ENCODE results near the gene GPBAR1.

The GPBAR1 gene

GRCh38 chr2:218266316-218266979, 5.6 kb downstream of the GPBAR1 start:
- Histone ChIP-seq H3K36me3 (replicated peaks; ENCODE audit: insufficient read depth, low read length) (no peaks in the 10 kb centered on the region), H3K9ac (ENCODE audit: low read length) (no peak overlapping the region)

GRCh38 chr2:218267259-218267658, 6.4 kb downstream of the GPBAR1 start:
- Histone ChIP-seq H3K27me3 (replicated peaks; ENCODE audit: insufficient read depth, low read length) (no peaks in the 10 kb centered on the region), H3K4me2 (ENCODE audit: low read depth, low read length) (no peak overlapping the region), H3K9me2 (replicated peaks; ENCODE audit: insufficient read depth, low read length) (no peaks in the 10 kb centered on the region), H2AFZ (ENCODE audit: low read length) (no peak overlapping the region), H3F3A (ENCODE audit: insufficient read depth, low read length) (no peaks in the 10 kb centered on the region), H4K20me1 (ENCODE audit: insufficient read depth, low read length) (no peaks in the 10 kb centered on the region), H3K36me3 (replicated peaks; ENCODE audit: insufficient read depth, low read length) (no peaks in the 10 kb centered on the region), H3K4me3 (ENCODE audit: low read length) (no peak overlapping the region), H3K9ac (ENCODE audit: low read length) (no peak overlapping the region), H3K79me2 (ENCODE audit: low read length) (peaks cover 38% of the 10 kb centered on the region), H3K27ac (ENCODE audit: low read length) (no peak overlapping the region), H3K9me3 (replicated peaks; ENCODE audit: insufficient read depth, low read length) (no peaks in the 10 kb centered on the region), H3K4me1 (ENCODE audit: low read length) (peaks cover 6% of the 10 kb centered on the region; the same call in 1 of the 2 replicates)
- TF ChIP-seq EZH2 (optimal IDR thresholded peaks at IDR 0.05; ENCODE audit: low read depth, low read length) (no peak), EZH2phosphoT487 (IDR thresholded peaks at IDR 0.05; ENCODE audit: low read length) (no peak)
- no peak for DNase-seq

More at GRCh38 chr2:218266316-218266979, 5.6 kb downstream of the GPBAR1 start:
- no peaks in the 10 kb centered on the region for H3K9me3 ChIP-seq (replicated peaks; ENCODE audit: insufficient read depth, low read length)
- no peaks in the 10 kb centered on the region for H4K20me1 ChIP-seq (ENCODE audit: insufficient read depth, low read length)
- peaks cover 9% of the 10 kb centered on the region; the same call in 1 of the 2 replicates for H3K4me1 ChIP-seq (ENCODE audit: low read length)
- H3K79me2 ChIP-seq (ENCODE audit: low read length) = peaks cover 30% of the 10 kb centered on the region
- no peaks in the 10 kb centered on the region for H3K27me3 ChIP-seq (replicated peaks; ENCODE audit: insufficient read depth, low read length)
- no peak overlapping the region for H2AFZ ChIP-seq (ENCODE audit: low read length)
- no peaks in the 10 kb centered on the region for H3K9me2 ChIP-seq (replicated peaks; ENCODE audit: insufficient read depth, low read length)
- H3K27ac ChIP-seq (ENCODE audit: low read length) = no peak overlapping the region
- H3F3A ChIP-seq (ENCODE audit: insufficient read depth, low read length) = no peaks in the 10 kb centered on the region
- no peak for DNase-seq
- H3K4me2 ChIP-seq (ENCODE audit: low read depth, low read length) = no peak overlapping the region
- no peak overlapping the region for H3K4me3 ChIP-seq (ENCODE audit: low read length)
- no peak for TF ChIP-seq EZH2phosphoT487 (IDR thresholded peaks at IDR 0.05; ENCODE audit: low read length)
- no peak for TF ChIP-seq EZH2 (optimal IDR thresholded peaks at IDR 0.05; ENCODE audit: low read depth, low read length)
- no peak for TF ChIP-seq CTCF (IDR thresholded peaks at IDR 0.05; ENCODE audit: low read length)

GRCh38 chr2:218269900-218270720, 9.3 kb downstream of the GPBAR1 start, which contains the start of the genes AAMP and PNKD:
Gene AAMP (minus strand): TSS chr2:218270137. CDS start chr2:218270086, 51 bp downstream.
Gene PNKD (plus strand): TSS chr2:218270519. CDS start chr2:218270536, 17 bp downstream.
- Histone ChIP-seq H3K9me3 (replicated peaks; ENCODE audit: insufficient read depth, low read length) (no peaks in the 10 kb centered on the region), H3F3A (ENCODE audit: insufficient read depth, low read length) (no peaks in the 10 kb centered on the region; the same call in 1 of the 2 replicates), H4K20me1 (ENCODE audit: insufficient read depth, low read length) (no peaks in the 10 kb centered on the region), H3K9me2 (replicated peaks; ENCODE audit: insufficient read depth, low read length) (no peaks in the 10 kb centered on the region), H3K27ac (ENCODE audit: low read length) (peak within 1 kb of the TSS; percentile 23; the same call in 1 of the 2 replicates), H3K27me3 (replicated peaks; ENCODE audit: insufficient read depth, low read length) (no peaks in the 10 kb centered on the region), H3K4me1 (ENCODE audit: low read length) (peaks cover 3% of the 10 kb centered on the region; the same call in 1 of the 2 replicates), H3K79me2 (ENCODE audit: low read length) (peaks cover 49% of the 10 kb centered on the region), H3K9ac (ENCODE audit: low read length) (peak within 1 kb of the TSS; percentile 77), H3K36me3 (replicated peaks; ENCODE audit: insufficient read depth, low read length) (no peaks in the 10 kb centered on the region; the same call in 1 of the 2 replicates), H3K4me3 (ENCODE audit: low read length) (peak within 1 kb of the TSS; percentile 98), H3K4me2 (ENCODE audit: low read depth, low read length) (peak within 1 kb of the TSS; percentile 95), H2AFZ (ENCODE audit: low read length) (peak within 1 kb of the TSS; percentile 73)
- DNase-seq = peak; percentile 99
- TF ChIP-seq CTCF (IDR thresholded peaks at IDR 0.05; ENCODE audit: low read length) (peak; percentile 14; the same call in 1 of the 2 replicates), EZH2 (optimal IDR thresholded peaks at IDR 0.05; ENCODE audit: low read depth, low read length) (no peak), EZH2phosphoT487 (IDR thresholded peaks at IDR 0.05; ENCODE audit: low read length) (no peak)
